LNCaP clone FGC (cell line): Measurements from ENCODE around the gene EDC3.
"Not testable (repeated sequence)": the region's sequence is repeated elsewhere in the genome, so short reads cannot be mapped to it uniquely, and the experiment has no call there.

Experiments
- DNase-seq: peaks from one replicate; pipeline ENCODE4 v3.0.0-alpha.2; 2011; ENCODE audit warnings: low read depth
- H3K4me3 ChIP-seq: 2 replicates; pipeline ENCODE4 v1.5.1; 2011; ENCODE audit warnings: mild to moderate bottlenecking, low read depth, low read length, control low read depth
- CTCF ChIP-seq: IDR thresholded peaks from 2 replicates; pipeline ENCODE4 v1.5.1; 2012; ENCODE audit warnings: mild to moderate bottlenecking; ENCODE audit not compliant: control insufficient read depth, insufficient read depth; ENCODE audit errors: extremely low read depth

EDC3 gene

GRCh38 chr15:74674161-74674560, 21.7 kb downstream of the EDC3 start:
- no peak overlapping the region for H3K4me3 ChIP-seq
- DNase-seq, result no peak
- no peak for TF ChIP-seq CTCF

GRCh38 chr15:74669627-74670026, 26.2 kb downstream of the EDC3 start:
- no peak overlapping the region for H3K4me3 ChIP-seq
- TF ChIP-seq CTCF, result no peak
- no peak for DNase-seq

- no peak for TF ChIP-seq CTCF
- no peak overlapping the region for H3K4me3 ChIP-seq
- no peak for DNase-seq
Measured at GRCh38 chr15:74667975-74668374, 27.8 kb downstream of the EDC3 start.

GRCh38 chr15:74664670-74665069, 31.2 kb downstream of the EDC3 start:
- DNase-seq, result no peak
- no peak overlapping the region for H3K4me3 ChIP-seq
- TF ChIP-seq CTCF, result no peak

GRCh38 chr15:74664028-74664616, 31.7 kb downstream of the EDC3 start:
- peak; percentile 98 for DNase-seq
- TF ChIP-seq CTCF, result no peak
- H3K4me3 ChIP-seq, result no peak overlapping the region

GRCh38 chr15:74663303-74664027, 32.4 kb downstream of the EDC3 start:
- DNase-seq, result no peak
- no peak for TF ChIP-seq CTCF
- H3K4me3 ChIP-seq, result no peak overlapping the region

GRCh38 chr15:74662064-74662860, 33.6 kb downstream of the EDC3 start:
- peak; percentile 50 for DNase-seq
- no peak for TF ChIP-seq CTCF
- H3K4me3 ChIP-seq, result no peak overlapping the region

- H3K4me3 ChIP-seq, DNase-seq: not testable (repeated sequence)
Measured at GRCh38 chr15:74661280-74661679, 34.5 kb downstream of the EDC3 start.
